Measurements from ENCODE around the gene SRM.
"Not testable (repeated sequence)": the region's sequence is repeated elsewhere in the genome, so short reads cannot be mapped to it uniquely, and the experiment has no call there.

Gene SRM

GRCh38 chr1:11059968-11060830, at the start of gene SRM:
Gene SRM, minus strand, starts transcription at chr1:11060018. Its CDS starts 75 bp downstream, at chr1:11059943.
- peak; percentile 85 to 91 for DNase-seq (ENCODE audit: low read depth in 2 of 2)

- DNase-seq (ENCODE audit: low read depth in 2 of 2), result no peak
Observed at GRCh38 chr1:11109047-11109760, 49.4 kb upstream of the SRM start.

- no peak for DNase-seq (ENCODE audit: low read depth in 2 of 2)
Observed at GRCh38 chr1:11107599-11107998, 47.8 kb upstream of the SRM start.

- DNase-seq (ENCODE audit: low read depth in 2 of 2), result no peak
Observed at GRCh38 chr1:11105586-11105985, 45.8 kb upstream of the SRM start.

- no peak for DNase-seq (ENCODE audit: low read depth in 2 of 2)
Observed at GRCh38 chr1:11101347-11101746, 41.5 kb upstream of the SRM start.

GRCh38 chr1:11100806-11101205, 41.0 kb upstream of the SRM start:
- not testable (repeated sequence) for DNase-seq (ENCODE audit: low read depth in 2 of 2)

GRCh38 chr1:11100149-11100493, 40.3 kb upstream of the SRM start:
- DNase-seq (ENCODE audit: low read depth in 2 of 2), result no peak

GRCh38 chr1:11099310-11100148, 39.7 kb upstream of the SRM start, which contains the start of gene EXOSC10:
Gene EXOSC10, minus strand, starts transcription at chr1:11099869. Its CDS starts 38 bp downstream, at chr1:11099831.
- DNase-seq (ENCODE audit: low read depth in 2 of 2), result peak; percentile 92 to 93

- DNase-seq (ENCODE audit: low read depth in 2 of 2), result no peak
Observed at GRCh38 chr1:11098931-11099309, 39.1 kb upstream of the SRM start.

GRCh38 chr1:11083784-11084183, 24.0 kb upstream of the SRM start:
- DNase-seq (ENCODE audit: low read depth in 2 of 2), result not testable (repeated sequence)

- no peak for DNase-seq (ENCODE audit: low read depth in 2 of 2)
Observed at GRCh38 chr1:11080931-11081330, 21.1 kb upstream of the SRM start.

- DNase-seq (ENCODE audit: low read depth in 2 of 2), result no peak
Observed at GRCh38 chr1:11078631-11079030, 18.8 kb upstream of the SRM start.

GRCh38 chr1:11073398-11073797, 13.6 kb upstream of the SRM start:
- not testable (repeated sequence) for DNase-seq (ENCODE audit: low read depth in 2 of 2)

- DNase-seq (ENCODE audit: low read depth in 2 of 2), result no peak
Observed at GRCh38 chr1:11072216-11072917, 12.5 kb upstream of the SRM start.

- no peak for DNase-seq (ENCODE audit: low read depth in 2 of 2)
Observed at GRCh38 chr1:11071463-11072215, 11.8 kb upstream of the SRM start.

GRCh38 chr1:11070876-11071275, 11.1 kb upstream of the SRM start:
- DNase-seq (ENCODE audit: low read depth in 2 of 2), result no peak

GRCh38 chr1:11068600-11069473, 9.0 kb upstream of the SRM start:
- no peak for DNase-seq (ENCODE audit: low read depth in 2 of 2)

GRCh38 chr1:11067716-11068599, 8.1 kb upstream of the SRM start:
- DNase-seq (ENCODE audit: low read depth in 2 of 2), result no peak

- no peak for DNase-seq (ENCODE audit: low read depth in 2 of 2)
Observed at GRCh38 chr1:11065796-11066195, 6.0 kb upstream of the SRM start.
